ENCODE results near the gene LMO7.

DNA sequence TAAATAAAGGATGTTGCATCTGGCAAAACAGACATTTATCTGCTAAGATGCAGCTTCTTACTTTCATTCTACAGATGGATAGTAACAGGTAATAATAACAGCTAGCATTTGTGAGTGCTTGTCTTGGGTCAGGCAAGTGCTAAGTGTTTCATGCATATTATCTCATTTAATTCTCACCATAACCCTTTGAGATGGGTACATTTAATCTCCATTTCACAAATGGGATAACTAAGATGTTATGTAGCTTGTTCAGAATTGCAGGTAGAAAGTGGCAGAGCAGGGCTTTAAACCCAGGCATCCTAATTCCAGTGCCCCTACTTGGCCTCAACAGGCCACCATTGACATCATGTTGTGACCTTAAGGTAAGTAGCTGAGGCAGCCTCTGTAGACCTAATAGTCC lies 69.8 kb downstream of the LMO7 start:
- TF ChIP-seq POLR2A (IDR thresholded peaks at IDR 0.05): no peak
- TF ChIP-seq, protein P1, sequence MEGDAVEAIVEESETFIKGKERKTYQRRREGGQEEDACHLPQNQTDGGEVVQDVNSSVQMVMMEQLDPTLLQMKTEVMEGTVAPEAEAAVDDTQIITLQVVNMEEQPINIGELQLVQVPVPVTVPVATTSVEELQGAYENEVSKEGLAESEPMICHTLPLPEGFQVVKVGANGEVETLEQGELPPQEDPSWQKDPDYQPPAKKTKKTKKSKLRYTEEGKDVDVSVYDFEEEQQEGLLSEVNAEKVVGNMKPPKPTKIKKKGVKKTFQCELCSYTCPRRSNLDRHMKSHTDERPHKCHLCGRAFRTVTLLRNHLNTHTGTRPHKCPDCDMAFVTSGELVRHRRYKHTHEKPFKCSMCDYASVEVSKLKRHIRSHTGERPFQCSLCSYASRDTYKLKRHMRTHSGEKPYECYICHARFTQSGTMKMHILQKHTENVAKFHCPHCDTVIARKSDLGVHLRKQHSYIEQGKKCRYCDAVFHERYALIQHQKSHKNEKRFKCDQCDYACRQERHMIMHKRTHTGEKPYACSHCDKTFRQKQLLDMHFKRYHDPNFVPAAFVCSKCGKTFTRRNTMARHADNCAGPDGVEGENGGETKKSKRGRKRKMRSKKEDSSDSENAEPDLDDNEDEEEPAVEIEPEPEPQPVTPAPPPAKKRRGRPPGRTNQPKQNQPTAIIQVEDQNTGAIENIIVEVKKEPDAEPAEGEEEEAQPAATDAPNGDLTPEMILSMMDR (IDR thresholded peaks at IDR 0.05): no peak
